IPS-15b (cell line): ENCODE data around the gene GJC2.

ENCODE experiments used
- H3K27me3 ChIP-seq: one replicate; pipeline ENCODE4 v1.6.1; 2013; ENCODE audit warnings: low read length; ENCODE audit not compliant: control insufficient read depth, insufficient read depth
- H3K36me3 ChIP-seq: one replicate; pipeline ENCODE4 v1.6.1; 2013; ENCODE audit warnings: low read length; ENCODE audit not compliant: control insufficient read depth, insufficient read depth
- H3K4me1 ChIP-seq: one replicate; pipeline ENCODE4 v1.6.1; 2013; ENCODE audit warnings: mild to moderate bottlenecking, low read length; ENCODE audit not compliant: control insufficient read depth, insufficient read depth
- H3K4me3 ChIP-seq: one replicate; pipeline ENCODE4 v1.5.1; 2013; ENCODE audit warnings: low read depth, low read length
- H3K9ac ChIP-seq: one replicate; pipeline ENCODE4 v1.6.1; 2013; ENCODE audit warnings: low read depth, mild to moderate bottlenecking, low read length
- H3K9me3 ChIP-seq: one replicate; pipeline ENCODE4 v1.6.1; 2013; ENCODE audit warnings: mild to moderate bottlenecking, low read length; ENCODE audit not compliant: control insufficient read depth, insufficient read depth

GJC2 gene

DNA sequence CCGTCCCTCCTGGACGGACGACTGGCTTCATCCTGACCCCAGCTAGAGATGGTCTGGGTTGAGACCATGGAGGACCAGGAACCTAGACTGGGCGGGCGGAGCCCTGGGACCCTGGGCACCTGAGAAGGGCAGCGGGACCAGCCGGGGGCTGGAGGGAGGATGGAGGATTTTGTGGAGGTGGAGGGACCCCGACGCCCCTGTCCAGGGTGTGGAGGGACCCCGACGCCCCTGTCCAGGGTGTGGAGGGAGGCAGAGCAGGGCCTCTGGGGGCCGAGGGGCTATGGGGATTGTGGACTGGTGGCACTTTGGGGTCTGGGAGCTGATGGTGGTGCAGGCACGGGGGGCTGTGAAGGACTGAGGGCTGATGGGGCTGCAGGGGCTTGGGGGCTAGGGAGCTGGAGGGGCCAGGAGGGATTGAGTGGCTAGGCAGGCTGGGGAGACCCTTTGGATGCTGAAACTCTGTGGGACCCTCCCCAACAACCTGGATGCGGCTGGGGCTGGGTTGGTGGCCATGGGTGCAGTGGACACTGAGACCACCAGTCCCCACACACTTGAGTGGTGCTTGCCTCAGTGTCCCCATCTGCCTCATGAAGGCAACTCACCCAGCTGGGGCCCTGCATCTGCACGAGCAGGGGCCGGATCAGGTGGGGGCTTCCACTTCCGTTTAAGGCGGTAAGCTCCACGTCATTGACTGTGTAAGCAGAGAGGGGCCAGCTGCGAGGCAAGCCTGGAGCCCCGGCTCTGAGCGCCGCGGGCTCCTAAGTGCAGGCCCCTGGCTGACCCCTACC, 7.4 kb downstream of the GJC2 start:
- no peaks in the 10 kb centered on the region for H3K4me1 ChIP-seq

DNA sequence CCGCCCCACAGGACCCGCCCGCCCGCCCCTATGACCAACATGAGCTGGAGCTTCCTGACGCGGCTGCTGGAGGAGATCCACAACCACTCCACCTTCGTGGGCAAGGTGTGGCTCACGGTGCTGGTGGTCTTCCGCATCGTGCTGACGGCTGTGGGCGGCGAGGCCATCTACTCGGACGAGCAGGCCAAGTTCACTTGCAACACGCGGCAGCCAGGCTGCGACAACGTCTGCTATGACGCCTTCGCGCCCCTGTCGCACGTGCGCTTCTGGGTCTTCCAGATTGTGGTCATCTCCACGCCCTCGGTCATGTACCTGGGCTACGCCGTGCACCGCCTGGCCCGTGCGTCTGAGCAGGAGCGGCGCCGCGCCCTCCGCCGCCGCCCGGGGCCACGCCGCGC, 8.0 kb downstream of the GJC2 start:
- Histone ChIP-seq H3K9me3 (no peaks in the 10 kb centered on the region), H3K4me3 (no peak overlapping the region), H3K36me3 (no peaks in the 10 kb centered on the region), H3K4me1 (no peaks in the 10 kb centered on the region), H3K9ac (no peak overlapping the region), H3K27me3 (no peaks in the 10 kb centered on the region)

More for the DNA sequence above, 7.4 kb downstream of the GJC2 start:
- H3K9me3 ChIP-seq, result no peaks in the 10 kb centered on the region
- H3K9ac ChIP-seq, result no peak overlapping the region
- no peaks in the 10 kb centered on the region for H3K36me3 ChIP-seq
- H3K4me3 ChIP-seq, result no peak overlapping the region
- H3K27me3 ChIP-seq, result no peaks in the 10 kb centered on the region

DNA sequence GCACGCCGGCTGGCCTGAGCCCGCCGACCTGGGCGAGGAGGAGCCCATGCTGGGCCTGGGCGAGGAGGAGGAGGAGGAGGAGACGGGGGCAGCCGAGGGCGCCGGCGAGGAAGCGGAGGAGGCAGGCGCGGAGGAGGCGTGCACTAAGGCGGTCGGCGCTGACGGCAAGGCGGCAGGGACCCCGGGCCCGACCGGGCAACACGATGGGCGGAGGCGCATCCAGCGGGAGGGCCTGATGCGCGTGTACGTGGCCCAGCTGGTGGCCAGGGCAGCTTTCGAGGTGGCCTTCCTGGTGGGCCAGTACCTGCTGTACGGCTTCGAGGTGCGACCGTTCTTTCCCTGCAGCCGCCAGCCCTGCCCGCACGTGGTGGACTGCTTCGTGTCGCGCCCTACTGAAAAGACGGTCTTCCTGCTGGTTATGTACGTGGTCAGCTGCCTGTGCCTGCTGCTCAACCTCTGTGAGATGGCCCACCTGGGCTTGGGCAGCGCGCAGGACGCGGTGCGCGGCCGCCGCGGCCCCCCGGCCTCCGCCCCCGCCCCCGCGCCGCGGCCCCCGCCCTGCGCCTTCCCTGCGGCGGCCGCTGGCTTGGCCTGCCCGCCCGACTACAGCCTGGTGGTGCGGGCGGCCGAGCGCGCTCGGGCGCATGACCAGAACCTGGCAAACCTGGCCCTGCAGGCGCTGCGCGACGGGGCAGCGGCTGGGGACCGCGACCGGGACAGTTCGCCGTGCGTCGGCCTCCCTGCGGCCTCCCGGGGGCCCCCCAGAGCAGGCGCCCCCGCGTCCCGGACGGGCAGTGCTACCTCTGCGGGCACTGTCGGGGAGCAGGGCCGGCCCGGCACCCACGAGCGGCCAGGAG, 8.6 kb downstream of the GJC2 start:
- Histone ChIP-seq H3K9ac (no peak overlapping the region), H3K4me1 (no peaks in the 10 kb centered on the region), H3K36me3 (no peaks in the 10 kb centered on the region), H3K4me3 (no peak overlapping the region), H3K27me3 (no peaks in the 10 kb centered on the region), H3K9me3 (no peaks in the 10 kb centered on the region)

DNA sequence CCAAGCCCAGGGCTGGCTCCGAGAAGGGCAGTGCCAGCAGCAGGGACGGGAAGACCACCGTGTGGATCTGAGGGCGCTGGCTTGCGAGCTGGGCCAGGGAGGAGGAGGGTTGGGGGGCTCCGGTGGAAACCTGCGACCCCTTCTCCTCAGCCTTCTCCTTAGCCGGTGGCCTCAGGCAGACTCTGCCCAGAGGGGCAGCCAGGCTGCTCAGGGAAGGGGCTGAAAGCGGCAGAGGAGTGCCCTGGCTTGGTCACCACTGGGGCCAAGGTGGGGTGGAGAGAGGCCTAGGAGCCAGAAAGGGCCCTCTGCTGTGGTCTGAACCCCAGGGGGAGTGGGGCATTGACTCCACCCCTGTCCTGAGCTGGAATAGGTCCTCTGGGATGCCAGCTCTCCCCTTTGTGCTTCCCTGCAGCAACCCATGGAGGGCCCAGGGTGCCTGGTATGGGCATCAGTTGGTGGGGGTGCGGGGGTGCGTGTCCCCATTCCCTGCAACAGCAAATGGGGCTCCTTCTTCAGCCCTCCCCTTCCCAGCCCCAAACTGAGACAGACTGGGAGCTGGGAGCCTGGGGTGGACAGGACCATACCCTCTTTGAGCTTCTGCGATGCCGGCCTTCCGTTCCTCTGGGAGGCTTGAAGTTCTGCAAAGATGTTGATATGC, 9.4 kb downstream of the GJC2 start:
- no peaks in the 10 kb centered on the region for H3K36me3 ChIP-seq
- no peaks in the 10 kb centered on the region for H3K9me3 ChIP-seq
- no peak overlapping the region for H3K4me3 ChIP-seq
- no peaks in the 10 kb centered on the region for H3K4me1 ChIP-seq
- H3K27me3 ChIP-seq, result no peaks in the 10 kb centered on the region
- H3K9ac ChIP-seq, result no peak overlapping the region

DNA sequence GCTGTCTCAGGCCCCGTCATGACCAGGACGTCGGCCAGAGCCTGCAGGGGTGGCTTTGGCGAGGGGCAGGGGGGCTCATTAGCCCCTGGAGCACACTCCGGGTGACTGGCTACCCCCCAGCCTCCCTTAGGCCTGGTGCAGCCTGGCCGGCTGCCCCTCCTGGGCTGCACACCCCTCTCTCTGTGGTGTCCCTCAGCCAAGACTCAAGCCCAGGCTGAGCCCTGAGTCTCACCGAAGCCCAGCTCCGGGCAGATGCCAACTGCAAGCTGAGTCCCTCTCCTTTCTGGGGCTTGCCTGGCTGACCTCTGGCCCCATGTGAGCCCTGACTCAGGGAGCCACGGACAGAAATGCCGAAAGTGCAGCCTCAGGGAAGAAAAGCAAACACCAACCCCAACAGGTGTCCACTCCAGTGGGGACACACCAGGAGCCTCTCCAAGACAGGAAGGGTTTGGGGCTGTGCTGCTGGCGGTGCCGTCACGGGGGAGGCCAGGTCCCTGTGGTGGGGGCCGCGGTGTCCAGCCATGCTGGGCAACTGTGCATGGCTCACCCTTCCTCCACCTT, 10.6 kb downstream of the GJC2 start:
- Histone ChIP-seq H3K4me3 (no peak overlapping the region), H3K9ac (no peak overlapping the region), H3K36me3 (no peaks in the 10 kb centered on the region), H3K9me3 (no peaks in the 10 kb centered on the region), H3K27me3 (no peaks in the 10 kb centered on the region), H3K4me1 (no peaks in the 10 kb centered on the region)

DNA sequence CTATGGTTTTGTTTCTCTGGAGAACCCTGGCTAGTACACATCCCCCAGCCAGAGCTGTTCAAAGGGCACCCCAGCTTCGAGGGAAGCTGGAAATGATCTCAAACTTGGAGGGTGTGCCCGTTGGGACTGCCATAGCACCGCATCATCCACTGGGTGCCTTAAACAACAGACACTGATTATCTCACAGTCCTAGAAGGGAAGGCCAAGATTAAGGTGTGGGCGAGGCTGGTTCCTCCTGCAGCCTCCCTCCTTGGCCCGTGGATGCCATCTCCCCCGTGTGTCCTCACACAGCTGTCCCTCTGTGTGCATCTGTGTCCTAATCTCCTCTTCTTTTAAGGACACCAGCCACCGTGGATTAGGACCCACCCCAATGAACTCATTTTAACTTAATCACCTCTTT, 11.6 kb downstream of the GJC2 start:
- Histone ChIP-seq H3K9ac (no peak overlapping the region), H3K4me3 (no peak overlapping the region), H3K27me3 (no peaks in the 10 kb centered on the region), H3K9me3 (no peaks in the 10 kb centered on the region), H3K36me3 (no peaks in the 10 kb centered on the region), H3K4me1 (no peaks in the 10 kb centered on the region)

DNA sequence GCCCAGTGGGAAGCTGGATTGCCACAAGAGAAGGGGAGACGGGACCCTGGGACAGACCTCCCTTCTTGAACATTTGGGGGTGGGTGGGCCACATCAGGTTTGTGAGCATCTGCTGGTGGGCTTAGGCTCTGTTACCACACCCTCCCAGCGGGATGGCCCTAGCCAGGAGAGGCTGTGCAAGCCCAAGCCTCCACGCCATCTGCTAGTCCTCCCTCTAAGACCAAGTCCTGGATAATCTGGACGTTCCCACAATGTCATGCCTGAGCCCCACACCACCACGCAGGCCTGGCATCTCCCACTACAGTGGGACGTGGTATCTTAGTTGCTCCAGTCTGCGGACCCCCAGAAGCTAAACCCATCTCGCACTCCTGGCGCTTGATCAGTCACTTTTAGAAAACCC, 12.1 kb downstream of the GJC2 start:
- Histone ChIP-seq H3K4me1 (no peaks in the 10 kb centered on the region), H3K4me3 (no peak overlapping the region), H3K27me3 (no peaks in the 10 kb centered on the region), H3K9me3 (no peaks in the 10 kb centered on the region), H3K36me3 (no peaks in the 10 kb centered on the region), H3K9ac (no peak overlapping the region)

DNA sequence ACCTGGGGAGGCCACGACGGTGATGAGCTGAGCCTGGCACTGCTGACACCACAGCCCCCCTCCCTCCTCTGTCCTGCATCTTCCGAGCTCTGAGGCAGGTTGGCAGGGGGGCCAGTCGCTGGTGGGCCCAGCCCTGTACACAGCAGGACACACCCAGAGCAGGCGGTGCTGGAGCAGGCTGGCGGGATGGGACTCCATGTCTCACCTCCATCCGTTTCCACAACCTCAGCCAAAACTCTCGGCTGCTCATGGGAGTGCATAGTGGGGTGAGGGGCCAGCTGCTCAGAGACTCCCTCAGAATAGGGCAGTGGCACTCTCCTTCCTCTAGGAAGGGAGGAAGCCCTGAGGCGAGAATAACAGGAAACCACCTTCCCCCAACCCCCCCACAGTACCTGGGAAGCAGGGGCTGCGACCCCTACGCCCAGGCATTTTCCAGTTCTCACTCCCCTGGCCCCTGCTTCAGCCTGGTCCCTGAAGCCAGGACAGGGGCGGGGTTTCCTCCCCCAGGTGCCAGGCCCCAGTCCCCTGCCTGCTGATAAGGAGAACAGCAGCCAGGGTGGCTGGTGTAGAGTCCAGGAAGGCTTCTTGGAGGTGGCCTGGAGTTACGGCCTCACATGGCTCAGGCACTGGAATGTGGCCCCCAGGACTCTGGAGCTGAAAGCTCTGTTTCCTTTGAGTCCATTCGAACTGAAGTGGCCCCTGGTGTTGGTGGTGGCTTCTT, 12.7 kb downstream of the GJC2 start:
- Histone ChIP-seq H3K4me1 (no peaks in the 10 kb centered on the region), H3K4me3 (no peak overlapping the region), H3K9ac (no peak overlapping the region), H3K36me3 (no peaks in the 10 kb centered on the region), H3K27me3 (no peaks in the 10 kb centered on the region), H3K9me3 (no peaks in the 10 kb centered on the region)

DNA sequence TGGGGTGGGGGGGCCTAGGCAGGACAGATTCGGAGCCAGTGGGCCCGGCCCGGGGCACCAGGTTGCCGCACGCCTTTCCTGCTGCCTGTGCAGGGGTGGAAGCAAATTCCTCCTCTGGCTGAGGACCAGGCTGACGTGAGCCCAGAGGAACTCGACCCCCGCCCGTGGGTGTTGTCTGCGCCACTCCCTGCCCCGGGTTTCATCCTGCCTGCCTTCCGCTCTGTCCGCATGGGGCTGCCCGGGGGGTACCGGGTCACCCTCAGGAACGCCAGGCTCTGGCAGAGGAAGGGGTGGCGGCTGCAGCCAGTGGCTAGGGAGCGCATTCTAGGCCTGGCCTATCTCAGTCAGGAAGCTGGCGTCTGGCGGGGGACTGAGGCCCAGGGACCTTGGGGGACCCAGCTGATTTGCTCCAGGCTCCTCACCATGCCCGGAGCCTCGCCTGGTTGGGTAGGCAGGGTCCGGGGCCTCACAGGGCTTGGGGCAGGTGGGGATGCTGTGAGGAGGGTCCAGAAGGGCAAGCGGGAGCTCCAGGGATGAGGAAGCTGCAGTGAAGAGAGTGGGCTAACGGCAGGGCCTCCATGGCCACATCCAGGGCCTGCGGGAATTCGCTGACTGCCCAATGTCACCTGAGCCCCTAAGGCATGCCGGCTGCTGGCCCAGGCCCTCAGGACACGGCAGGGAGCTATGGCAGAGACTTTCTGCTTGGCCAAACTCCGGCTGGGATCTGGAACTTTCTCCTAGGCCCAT, 13.4 kb downstream of the GJC2 start:
- no peak overlapping the region for H3K4me3 ChIP-seq
- H3K4me1 ChIP-seq, result no peaks in the 10 kb centered on the region
- no peaks in the 10 kb centered on the region for H3K9me3 ChIP-seq
- no peaks in the 10 kb centered on the region for H3K36me3 ChIP-seq
- no peak overlapping the region for H3K9ac ChIP-seq
- no peaks in the 10 kb centered on the region for H3K27me3 ChIP-seq

DNA sequence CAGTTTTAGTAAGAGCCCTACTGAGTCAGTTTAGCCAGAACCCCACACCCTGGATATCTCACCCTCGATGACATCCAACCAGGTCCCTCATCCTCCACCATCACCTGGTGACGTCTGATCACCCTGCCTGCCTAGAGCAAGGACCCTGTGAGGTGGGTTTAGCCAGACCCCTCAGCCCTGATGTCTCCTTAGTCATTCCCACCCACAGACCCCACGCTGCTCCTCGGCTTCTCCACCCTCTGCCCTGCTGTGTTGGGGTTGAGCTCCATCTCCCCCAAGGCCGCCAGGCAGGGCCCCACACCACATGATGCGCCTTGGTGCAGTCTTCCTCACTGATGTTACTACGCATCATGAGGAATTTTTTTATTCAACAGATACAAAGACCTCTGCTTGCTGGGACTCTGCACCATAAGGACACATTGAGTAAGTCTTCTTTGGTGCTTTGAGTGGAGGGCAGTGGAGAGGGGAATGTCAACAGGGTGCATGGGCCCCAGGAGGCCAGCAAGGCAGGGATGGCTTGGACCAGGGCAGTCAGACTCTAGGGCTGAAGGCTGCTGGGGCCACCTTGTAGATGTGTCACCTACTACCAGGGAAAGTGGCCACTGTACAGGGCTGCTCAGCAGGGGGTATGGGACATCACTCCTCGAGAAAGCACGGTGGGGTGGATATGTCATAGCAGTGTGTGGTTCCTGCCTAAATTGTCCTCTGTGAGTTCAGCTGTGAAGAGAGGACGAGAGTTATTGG, 14.2 kb downstream of the GJC2 start:
- Histone ChIP-seq H3K36me3 (no peaks in the 10 kb centered on the region), H3K27me3 (no peaks in the 10 kb centered on the region), H3K9ac (no peak overlapping the region), H3K9me3 (no peaks in the 10 kb centered on the region), H3K4me1 (no peaks in the 10 kb centered on the region), H3K4me3 (no peak overlapping the region)
